ENCODE measurements around the gene MAPKBP1. TPM values are rescaled to one million over a fixed set of nuclear protein-coding genes. Genes with fewer than 3 reads are reported as not detected.

MAPKBP1 gene
- total and polyA plus RNA-seq, 9 of the 15 experiments (the other 6 are each of a cell fraction or from before 2014, with no cell fraction given): 0.15 to 9.5 (median 4.5) TPM

GRCh38 chr15:41812820-41813375 lies 38.6 kb downstream of the MAPKBP1 start:
- no peaks in the 10 kb centered on the region for H3K79me2 ChIP-seq (ENCODE audit: control insufficient read depth, insufficient read depth, low read length)
- H3K9me1 ChIP-seq (ENCODE audit: control insufficient read depth, insufficient read depth, low read length): no peaks in the 10 kb centered on the region
- TF ChIP-seq NFIC (IDR thresholded peaks at IDR 0.05) (peak; percentile 27; the same call in 1 of the 2 replicates), CREBBP (IDR thresholded peaks at IDR 0.05; ENCODE audit: low read depth, low read length) (no peak)
- no peaks in the 10 kb centered on the region for H3K27me3 ChIP-seq (ENCODE audit: control insufficient read depth in 2 of 2, insufficient read depth in 2 of 2, low read length in 2 of 2)
- WGBS (ENCODE audit: insufficient coverage, low coverage, missing lambda C conversion rate): 63% methylated on average over 10 of the region's 11 CpGs
- peaks cover 4% of the 10 kb centered on the region; the same call in 2 of the 3 replicates for H3K36me3 ChIP-seq (ENCODE audit: control insufficient read depth, insufficient read depth, low read length)
- no peak for ATAC-seq
- no peaks in the 10 kb centered on the region for H3K9me3 ChIP-seq (replicated peaks; ENCODE audit: control insufficient read depth, insufficient read depth, low read depth, low read length)
- DNase-seq (ENCODE audit: extremely low read depth in 1 of 4, low spot score in 3 of 4): peak in 2 of 4 experiments; percentile 31 to 38
- peaks cover 3 to 7% of the 10 kb centered on the region in 2 experiments; a peak in 3 of 5 replicates for H3K4me1 ChIP-seq (replicated peaks in 1 of 2; ENCODE audit: control insufficient read depth in 2 of 2, insufficient read depth in 2 of 2, low read length in 2 of 2)
- no peak overlapping the region for H3K27ac ChIP-seq (ENCODE audit: extremely low read depth, low read depth, low read length)
- no peak overlapping the region for H3K9ac ChIP-seq (ENCODE audit: insufficient read depth in 1 of 2, low read depth in 2 of 2, low read length in 2 of 2)
- in situ Hi-C loops (cut with MboI): loop anchor here (5.0 to 25.0 kb wide), 3 partner anchors 41 to 351 kb away; partner anchors contain the start of gene MAPKBP1
- H2AFZ ChIP-seq (ENCODE audit: low read depth, low read length): no peak overlapping the region
- intact Hi-C loops (cut with micrococcal nuclease): loop anchor here (5.0 kb wide), 1 partner anchor 89 kb away; no protein-coding TSS in a partner anchor
- no peak overlapping the region for H3K4me3 ChIP-seq
- BruUV-seq (replicated peaks): no TSS peak
- FAIRE-seq: no peak
- ChIA-PET CTCF (ENCODE audit: low intra/inter-chr PET ratio) (interaction anchor here (3.1 to 3.9 kb wide), 2 partner anchors 39 to 347 kb away, joined by 17 to 98 read pairs; partner anchors contain the start of gene MAPKBP1), POLR2A (interaction anchor here (0.5 to 2.7 kb wide), 5 partner anchors 9 to 240 kb away, joined by 3 to 15 read pairs (median 3); partner anchors contain the start of gene MAPKBP1)
- H4K20me1 ChIP-seq (replicated peaks; ENCODE audit: control insufficient read depth, insufficient read depth, low read length): 0 out of 2 replicates have a peak, but pooled peaks cover 4% of the 10 kb centered on the region
- H3K4me2 ChIP-seq (ENCODE audit: insufficient read depth, low read length): no peak overlapping the region

- intact Hi-C loops (cut with micrococcal nuclease) (loop anchor here (5.0 kb wide), 1 partner anchor 89 kb away; no protein-coding TSS in a partner anchor), in situ Hi-C loops (cut with MboI) (loop anchor here (5.0 to 25.0 kb wide), 3 partner anchors 41 to 351 kb away; partner anchors contain the start of gene MAPKBP1)
- Histone ChIP-seq H3K9ac (ENCODE audit: insufficient read depth in 1 of 2, low read depth in 2 of 2, low read length in 2 of 2) (no peak overlapping the region), H3K27me3 (ENCODE audit: control insufficient read depth in 2 of 2, insufficient read depth in 2 of 2, low read length in 2 of 2) (no peaks in the 10 kb centered on the region), H3K4me1 (replicated peaks in 1 of 2; ENCODE audit: control insufficient read depth in 2 of 2, insufficient read depth in 2 of 2, low read length in 2 of 2) (peaks cover 3 to 7% of the 10 kb centered on the region in 2 experiments; a peak in 3 of 5 replicates), H3K4me3 (no peak overlapping the region), H3K79me2 (ENCODE audit: control insufficient read depth, insufficient read depth, low read length) (no peaks in the 10 kb centered on the region), H3K27ac (ENCODE audit: extremely low read depth, low read depth, low read length) (no peak overlapping the region), H2AFZ (ENCODE audit: low read depth, low read length) (no peak overlapping the region), H4K20me1 (replicated peaks; ENCODE audit: control insufficient read depth, insufficient read depth, low read length) (0 out of 2 replicates have a peak, but pooled peaks cover 4% of the 10 kb centered on the region), H3K9me3 (replicated peaks; ENCODE audit: control insufficient read depth, insufficient read depth, low read depth, low read length) (no peaks in the 10 kb centered on the region), H3K36me3 (ENCODE audit: control insufficient read depth, insufficient read depth, low read length) (peaks cover 4% of the 10 kb centered on the region; the same call in 2 of the 3 replicates), H3K4me2 (ENCODE audit: insufficient read depth, low read length) (no peak overlapping the region), H3K9me1 (ENCODE audit: control insufficient read depth, insufficient read depth, low read length) (no peaks in the 10 kb centered on the region)
- ATAC-seq (no peak), DNase-seq (ENCODE audit: extremely low read depth in 1 of 4, low spot score in 3 of 4) (no peak), FAIRE-seq (no peak)
- ChIA-PET CTCF (ENCODE audit: low intra/inter-chr PET ratio) (no interaction called here), POLR2A (interaction anchor here (0.5 to 0.6 kb wide), 2 partner anchors 151 to 241 kb away, joined by 3 to 5 read pairs; no protein-coding TSS in a partner anchor)
- BruUV-seq (replicated peaks): no TSS peak
- WGBS (ENCODE audit: insufficient coverage, low coverage, missing lambda C conversion rate): 55% methylated on average over 7 of the region's 8 CpGs
- TF ChIP-seq ZFP30 (CRISPR knock-in tag; IDR thresholded peaks at IDR 0.05; ENCODE audit: borderline replicate concordance) (no peak), ZNF143 (CRISPR knock-in tag; IDR thresholded peaks at IDR 0.05) (no peak), ZNF699 (CRISPR knock-in tag; IDR thresholded peaks at IDR 0.05; ENCODE audit: insufficient replicate concordance) (no peak), PML (IDR thresholded peaks at IDR 0.05; ENCODE audit: low read length) (no peak), KDM1A (IDR thresholded peaks at IDR 0.05) (no peak), PURB (CRISPR knock-in tag; IDR thresholded peaks at IDR 0.05; ENCODE audit: low read depth) (no peak), RHOXF2B (CRISPR knock-in tag; conservative IDR thresholded peaks at IDR 0.05) (no peak), MEF2D (tag; conservative IDR thresholded peaks at IDR 0.05; ENCODE audit: low read depth) (no peak), ATF2 (CRISPR knock-in tag; IDR thresholded peaks at IDR 0.05) (no peak), NFATC3 (IDR thresholded peaks at IDR 0.05) (no peak), ZNF41 (CRISPR knock-in tag; conservative IDR thresholded peaks at IDR 0.05) (no peak), ZNF561 (CRISPR knock-in tag; conservative IDR thresholded peaks at IDR 0.05) (no peak)
These were observed 39.1 kb downstream of the MAPKBP1 start for GRCh38 chr15:41813426-41813825.

Measured in K562 (cell line).